GM18873 (cell line): ENCODE results near the gene MRPS18A.
"Not testable (repeated sequence)": the region's sequence is repeated elsewhere in the genome, so short reads cannot be mapped to it uniquely, and the experiment has no call there.

Source experiments
- ATAC-seq: cut with Tn5 transposase; IDR thresholded peaks from one replicate; pipeline ENCODE4 v1.9.1; 2021; ENCODE audit warnings: mild to moderate bottlenecking, moderate library complexity, moderate number of reproducible peaks; ENCODE audit not compliant: unreplicated experiment, low FRiP score

The MRPS18A gene

GRCh38 chr6:43639984-43640800 lies 47.4 kb downstream of the MRPS18A start:
- ATAC-seq, result no peak

GRCh38 chr6:43636308-43636659 lies 51.3 kb downstream of the MRPS18A start:
- no peak for ATAC-seq

- peak; percentile 62 for ATAC-seq
Measured at GRCh38 chr6:43635387-43636307, 51.9 kb downstream of the MRPS18A start, which contains the start of gene MAD2L1BP. MAD2L1BP (plus strand) TSS chr6:43635840; CDS start chr6:43635876, 36 bp downstream.

- ATAC-seq, result no peak
Measured at GRCh38 chr6:43634702-43635303, 52.8 kb downstream of the MRPS18A start.

- ATAC-seq, result not testable (repeated sequence)
Measured at GRCh38 chr6:43633002-43633401, 54.6 kb downstream of the MRPS18A start.

- no peak for ATAC-seq
Measured at GRCh38 chr6:43630980-43631619, 56.5 kb downstream of the MRPS18A start.

- ATAC-seq, result peak; percentile 68
Measured at GRCh38 chr6:43629505-43630300, 57.9 kb downstream of the MRPS18A start.

GRCh38 chr6:43629104-43629504 lies 58.5 kb downstream of the MRPS18A start, which contains the start of gene GTPBP2:
GTPBP2 (minus strand) TSS chr6:43629264; CDS start chr6:43629162, 102 bp downstream.
- peak; percentile 65 for ATAC-seq

- no peak for ATAC-seq
Measured at GRCh38 chr6:43628393-43629103, 59.0 kb downstream of the MRPS18A start.

GRCh38 chr6:43627008-43627825 lies 60.4 kb downstream of the MRPS18A start:
- no peak for ATAC-seq

GRCh38 chr6:43625393-43625992 lies 62.1 kb downstream of the MRPS18A start:
- ATAC-seq, result no peak

GRCh38 chr6:43624786-43625288 lies 62.8 kb downstream of the MRPS18A start:
- ATAC-seq, result no peak

- ATAC-seq, result no peak
Measured at GRCh38 chr6:43623880-43624785, 63.5 kb downstream of the MRPS18A start.

- no peak for ATAC-seq
Measured at GRCh38 chr6:43622541-43622940, 65.0 kb downstream of the MRPS18A start.

GRCh38 chr6:43621836-43622180 lies 65.8 kb downstream of the MRPS18A start:
- no peak for ATAC-seq
